Stimulated activated CD8-positive, alpha-beta memory T cell treated with anti-CD3 and anti-CD28 coated beads, Interleukin-4, amount 100 ng/mL, for 24 hours (primary cell): ENCODE data around the gene EDN2.

Experiments used
- DNase-seq: peaks from one replicate; pipeline ENCODE4 v3.0.0-alpha.2; 2020; ENCODE audit warnings: low read depth

EDN2 gene

GRCh38 chr1:41437011-41437355, 47.5 kb downstream of the EDN2 start:
- DNase-seq = no peak

- no peak for DNase-seq
Measured at GRCh38 chr1:41436281-41437010, 48.0 kb downstream of the EDN2 start.

DNA sequence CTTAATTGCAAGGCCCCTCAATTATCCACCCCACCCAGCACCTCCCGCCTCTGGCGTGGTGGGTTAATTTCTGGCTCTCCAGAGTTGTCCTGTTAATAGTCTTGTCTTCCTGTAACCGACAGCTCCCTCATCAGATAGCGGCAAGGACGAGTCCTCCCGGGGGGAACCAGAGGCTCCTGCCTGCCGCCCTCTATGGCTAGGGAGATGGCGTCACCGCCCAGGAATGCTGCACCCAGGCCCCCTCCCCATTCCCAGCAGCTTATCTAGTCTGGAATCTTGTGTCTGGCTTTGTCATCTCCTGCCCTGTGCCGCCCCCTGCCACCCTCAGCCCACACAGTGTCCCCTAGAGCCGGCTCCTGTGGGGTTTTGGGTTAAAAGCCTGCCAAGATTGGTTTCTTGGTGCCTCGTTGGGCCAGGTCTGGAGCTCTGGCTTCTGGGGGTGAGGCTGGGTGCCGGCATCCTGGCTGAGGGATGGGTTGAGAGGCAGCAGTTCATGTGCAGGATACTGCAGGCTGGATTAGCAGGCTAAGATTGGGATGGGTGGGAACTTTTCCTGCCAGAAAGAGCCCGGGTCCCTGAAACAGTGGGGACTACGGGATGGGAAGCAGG, 48.8 kb downstream of the EDN2 start:
- DNase-seq = no peak

GRCh38 chr1:41434748-41435449, 49.6 kb downstream of the EDN2 start:
- DNase-seq = no peak

DNA sequence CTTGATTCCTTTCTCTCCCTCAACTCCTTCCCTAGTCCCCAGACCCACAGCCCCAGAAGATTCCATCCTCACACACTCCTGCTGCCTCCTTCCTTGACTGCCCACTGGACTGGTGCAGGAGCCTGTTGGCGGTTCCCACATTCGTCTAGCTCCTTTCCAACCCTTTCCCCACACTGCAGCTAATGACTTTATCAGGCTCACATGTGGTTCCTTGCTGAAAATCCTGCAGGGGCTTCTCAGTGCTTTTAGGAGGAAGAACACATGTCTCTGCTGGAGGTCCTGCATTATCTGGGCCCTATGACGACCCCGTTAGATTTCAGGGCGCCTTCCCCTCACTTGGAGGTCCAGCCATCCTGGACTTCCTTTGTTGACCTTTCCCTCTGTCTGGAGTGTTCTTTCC, 50.2 kb downstream of the EDN2 start:
- no peak for DNase-seq

GRCh38 chr1:41433501-41433900, 51.0 kb downstream of the EDN2 start:
- DNase-seq = no peak

GRCh38 chr1:41432481-41433280, 51.8 kb downstream of the EDN2 start:
- DNase-seq = peak; percentile 64

DNA sequence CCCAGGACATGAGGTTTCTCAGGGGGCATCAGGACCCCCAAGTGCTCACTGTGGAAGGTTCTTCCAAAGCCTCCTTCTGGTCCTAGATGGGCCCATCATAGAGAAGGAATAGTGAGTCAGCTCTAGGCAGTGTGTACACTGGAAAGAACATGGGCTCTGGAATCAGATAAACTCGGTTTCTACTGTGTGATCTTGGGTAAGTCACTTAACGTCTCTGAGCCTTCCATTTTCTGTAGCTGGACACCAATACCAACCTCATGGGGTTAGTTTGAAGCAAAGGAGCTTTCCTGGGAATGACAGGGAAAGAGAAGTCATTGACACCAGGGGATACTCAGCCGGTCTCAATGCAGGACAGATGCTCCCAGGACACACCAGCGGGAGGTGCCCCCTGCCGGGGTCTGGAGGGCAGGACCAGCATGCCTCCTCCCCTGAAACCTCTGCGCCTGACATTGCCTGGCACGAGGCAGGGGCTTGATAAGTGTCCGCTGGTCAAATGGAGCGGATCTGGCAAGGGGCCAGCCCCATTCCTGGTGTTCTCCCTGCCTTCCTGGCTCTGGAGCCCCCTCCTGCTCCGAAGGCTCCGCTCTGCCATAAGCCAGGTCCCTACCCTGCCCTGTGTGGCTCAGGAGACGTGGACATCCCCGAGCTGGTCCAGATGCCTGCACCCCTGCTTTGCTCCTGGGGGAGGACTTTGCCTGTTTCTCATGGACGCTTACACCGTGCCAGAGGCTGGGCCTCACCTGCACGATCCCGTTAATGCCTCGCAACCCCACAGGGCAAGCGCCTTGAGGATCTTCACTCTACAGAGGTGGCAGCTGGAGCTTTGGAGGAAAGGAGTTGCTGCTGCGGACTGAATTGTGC, 52.8 kb downstream of the EDN2 start:
- no peak for DNase-seq

GRCh38 chr1:41430582-41430981, 53.9 kb downstream of the EDN2 start:
- no peak for DNase-seq

GRCh38 chr1:41430069-41430468, 54.4 kb downstream of the EDN2 start:
- DNase-seq = no peak

DNA sequence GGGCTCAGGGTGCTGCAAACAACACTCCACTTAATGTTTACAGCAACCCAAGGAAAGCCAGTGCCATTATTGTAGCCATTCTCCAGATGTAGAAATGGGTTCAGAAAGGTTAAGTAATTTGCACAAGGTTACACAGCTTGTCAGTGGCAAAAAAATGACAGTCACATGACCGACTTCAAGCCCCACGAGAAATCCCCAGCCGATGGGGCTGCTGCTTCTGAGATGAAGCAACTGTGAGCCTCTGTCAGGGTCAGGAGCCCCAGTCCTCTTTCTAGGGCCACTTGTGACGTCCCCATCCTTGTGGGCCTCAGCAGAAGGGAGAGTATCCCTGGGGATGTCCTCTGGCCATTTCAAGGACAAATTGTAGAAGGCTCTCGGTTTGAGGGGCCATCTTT, 54.8 kb downstream of the EDN2 start:
- DNase-seq = no peak
